MM.1S (cell line): ENCODE measurements around the gene SMIM26.

ENCODE experiments used
- DNase-seq: peaks from one replicate; pipeline ENCODE4 v3.0.0-alpha.2; 2015
- H2AFZ ChIP-seq: fragments of 300-600 bp; sonication (generic); 2 replicates; pipeline ENCODE4 v1.6.0; 2016; ENCODE audit warnings: antibody characterized with exemption, low read length
- H3F3A ChIP-seq: fragments of 300-600 bp; sonication (generic); 2 replicates; pipeline ENCODE4 v1.6.1; 2016; ENCODE audit warnings: mild to moderate bottlenecking, antibody characterized with exemption, low read length, moderate library complexity, mixed read lengths; ENCODE audit not compliant: insufficient read depth
- H3K27ac ChIP-seq: fragments of 300-600 bp; sonication (generic); 2 replicates; pipeline ENCODE4 v1.5.1; 2016; ENCODE audit warnings: mild to moderate bottlenecking, low read length
- H3K27me3 ChIP-seq: fragments of 300-600 bp; sonication (generic); replicated peaks from 2 replicates; pipeline ENCODE4 v1.6.0; 2016; ENCODE audit warnings: low read length; ENCODE audit not compliant: insufficient read depth
- H3K36me3 ChIP-seq: fragments of 300-600 bp; sonication (generic); replicated peaks from 2 replicates; pipeline ENCODE4 v1.6.1; 2016; ENCODE audit warnings: mild to moderate bottlenecking, low read length, mixed read lengths; ENCODE audit not compliant: insufficient read depth
- H3K4me1 ChIP-seq: fragments of 300-600 bp; sonication (generic); 2 replicates; pipeline ENCODE4 v1.6.1; 2016; ENCODE audit warnings: low read length, mixed read lengths
- H3K4me2 ChIP-seq: fragments of 300-600 bp; sonication (generic); 2 replicates; pipeline ENCODE4 v1.6.0; 2016; ENCODE audit warnings: low read depth, low read length
- H3K4me3 ChIP-seq: fragments of 300-600 bp; sonication (generic); 2 replicates; pipeline ENCODE4 v1.5.1; 2016; ENCODE audit warnings: low read length, mixed read lengths
- H3K79me2 ChIP-seq: fragments of 300-600 bp; sonication (generic); 2 replicates; pipeline ENCODE4 v1.6.1; 2016; ENCODE audit warnings: mixed run types, low read length, mixed read lengths
- H3K9ac ChIP-seq: fragments of 300-600 bp; sonication (generic); 2 replicates; pipeline ENCODE4 v1.6.1; 2016; ENCODE audit warnings: low read length, mixed read lengths
- H3K9me2 ChIP-seq: fragments of 300-600 bp; sonication (generic); replicated peaks from 2 replicates; pipeline ENCODE4 v1.6.1; 2016; ENCODE audit warnings: mild to moderate bottlenecking, low read length, mixed read lengths; ENCODE audit not compliant: insufficient read depth
- H3K9me3 ChIP-seq: fragments of 300-600 bp; sonication (generic); replicated peaks from 2 replicates; pipeline ENCODE4 v1.6.1; 2016; ENCODE audit warnings: mild to moderate bottlenecking, low read length, mixed read lengths; ENCODE audit not compliant: insufficient read depth
- H4K20me1 ChIP-seq: fragments of 300-600 bp; sonication (generic); 2 replicates; pipeline ENCODE4 v1.6.1; 2016; ENCODE audit warnings: mild to moderate bottlenecking, low read length, moderate library complexity, mixed read lengths; ENCODE audit not compliant: insufficient read depth
- CTCF ChIP-seq: fragments of 300-600 bp; sonication (generic); IDR thresholded peaks from 2 replicates; pipeline ENCODE4 v1.5.1; 2016; ENCODE audit warnings: antibody characterized with exemption, low read length, mixed read lengths
- EZH2 ChIP-seq: fragments of 300-600 bp; sonication (generic); optimal IDR thresholded peaks from 2 replicates; pipeline ENCODE3; 2017; ENCODE audit warnings: low read depth, mild to moderate bottlenecking, antibody characterized with exemption, low read length, mixed read lengths
- EZH2phosphoT487 ChIP-seq: fragments of 300-600 bp; sonication (generic); IDR thresholded peaks from 2 replicates; pipeline ENCODE4 v1.6.1; 2018; ENCODE audit warnings: antibody characterized with exemption, low read length

Gene SMIM26

GRCh38 chr20:18611492-18611891 is 44.3 kb downstream of the SMIM26 start:
- H3K79me2 ChIP-seq: no peaks in the 10 kb centered on the region
- no peak overlapping the region for H2AFZ ChIP-seq
- H3K9ac ChIP-seq: no peak overlapping the region
- no peaks in the 10 kb centered on the region for H3K9me2 ChIP-seq
- H4K20me1 ChIP-seq: no peaks in the 10 kb centered on the region
- no peak overlapping the region for H3K27ac ChIP-seq
- no peak for TF ChIP-seq EZH2phosphoT487
- TF ChIP-seq CTCF: no peak
- no peak for TF ChIP-seq EZH2
- no peaks in the 10 kb centered on the region for H3K36me3 ChIP-seq
- H3K4me2 ChIP-seq: no peak overlapping the region
- no peaks in the 10 kb centered on the region for H3K27me3 ChIP-seq
- no peak overlapping the region for H3K4me3 ChIP-seq
- no peaks in the 10 kb centered on the region for H3K4me1 ChIP-seq
- no peaks in the 10 kb centered on the region for H3K9me3 ChIP-seq
- DNase-seq: no peak
- no peaks in the 10 kb centered on the region for H3F3A ChIP-seq

- H3K9me2 ChIP-seq: no peaks in the 10 kb centered on the region
- no peak for DNase-seq
- H4K20me1 ChIP-seq: no peaks in the 10 kb centered on the region
- no peaks in the 10 kb centered on the region for H3K27me3 ChIP-seq
- no peaks in the 10 kb centered on the region for H3F3A ChIP-seq
- H3K27ac ChIP-seq: no peak overlapping the region
- no peaks in the 10 kb centered on the region for H3K36me3 ChIP-seq
- no peaks in the 10 kb centered on the region for H3K4me1 ChIP-seq
- H3K4me3 ChIP-seq: no peak overlapping the region
- no peak overlapping the region for H3K4me2 ChIP-seq
- H3K9ac ChIP-seq: no peak overlapping the region
- no peaks in the 10 kb centered on the region for H3K79me2 ChIP-seq
- no peak overlapping the region for H2AFZ ChIP-seq
- TF ChIP-seq CTCF: no peak
- TF ChIP-seq EZH2phosphoT487: no peak
- TF ChIP-seq EZH2: no peak
- H3K9me3 ChIP-seq: no peaks in the 10 kb centered on the region
These were observed 46.3 kb downstream of the SMIM26 start for GRCh38 chr20:18613553-18613952.

GRCh38 chr20:18614244-18614643 is 47.0 kb downstream of the SMIM26 start:
- Histone ChIP-seq H3K4me3 (no peak overlapping the region), H3K4me1 (no peaks in the 10 kb centered on the region), H3K79me2 (no peaks in the 10 kb centered on the region), H3K4me2 (no peak overlapping the region), H2AFZ (no peak overlapping the region), H3K9me3 (no peaks in the 10 kb centered on the region), H3F3A (no peaks in the 10 kb centered on the region), H3K27ac (no peak overlapping the region), H3K27me3 (no peaks in the 10 kb centered on the region), H3K36me3 (no peaks in the 10 kb centered on the region), H4K20me1 (no peaks in the 10 kb centered on the region), H3K9me2 (no peaks in the 10 kb centered on the region), H3K9ac (no peak overlapping the region)
- no peak for DNase-seq
- TF ChIP-seq CTCF (no peak), EZH2 (no peak), EZH2phosphoT487 (no peak)
